Neuron (in vitro differentiated cells): ENCODE measurements around the gene GPR137B.

Experiments used
- H2AFZ ChIP-seq: one replicate; pipeline ENCODE4 v1.6.1; 2013; ENCODE audit warnings: low read depth, mild to moderate bottlenecking, inconsistent platforms, low read length, moderate library complexity
- H3K27me3 ChIP-seq: one replicate; pipeline ENCODE4 v1.6.1; 2013; ENCODE audit warnings: low read length; ENCODE audit not compliant: insufficient read depth
- H3K36me3 ChIP-seq: one replicate; pipeline ENCODE4 v1.6.1; 2013; ENCODE audit warnings: low read length; ENCODE audit not compliant: insufficient read depth
- H3K4me1 ChIP-seq: one replicate; pipeline ENCODE4 v1.6.1; 2013; ENCODE audit warnings: low read length; ENCODE audit not compliant: insufficient read depth
- H3K4me3 ChIP-seq: 2 replicates; pipeline ENCODE4 v1.5.1; 2013; ENCODE audit warnings: mild to moderate bottlenecking, low read length, moderate library complexity
- H3K9me3 ChIP-seq: one replicate; pipeline ENCODE4 v1.6.1; 2013; ENCODE audit warnings: low read length

Gene GPR137B

DNA sequence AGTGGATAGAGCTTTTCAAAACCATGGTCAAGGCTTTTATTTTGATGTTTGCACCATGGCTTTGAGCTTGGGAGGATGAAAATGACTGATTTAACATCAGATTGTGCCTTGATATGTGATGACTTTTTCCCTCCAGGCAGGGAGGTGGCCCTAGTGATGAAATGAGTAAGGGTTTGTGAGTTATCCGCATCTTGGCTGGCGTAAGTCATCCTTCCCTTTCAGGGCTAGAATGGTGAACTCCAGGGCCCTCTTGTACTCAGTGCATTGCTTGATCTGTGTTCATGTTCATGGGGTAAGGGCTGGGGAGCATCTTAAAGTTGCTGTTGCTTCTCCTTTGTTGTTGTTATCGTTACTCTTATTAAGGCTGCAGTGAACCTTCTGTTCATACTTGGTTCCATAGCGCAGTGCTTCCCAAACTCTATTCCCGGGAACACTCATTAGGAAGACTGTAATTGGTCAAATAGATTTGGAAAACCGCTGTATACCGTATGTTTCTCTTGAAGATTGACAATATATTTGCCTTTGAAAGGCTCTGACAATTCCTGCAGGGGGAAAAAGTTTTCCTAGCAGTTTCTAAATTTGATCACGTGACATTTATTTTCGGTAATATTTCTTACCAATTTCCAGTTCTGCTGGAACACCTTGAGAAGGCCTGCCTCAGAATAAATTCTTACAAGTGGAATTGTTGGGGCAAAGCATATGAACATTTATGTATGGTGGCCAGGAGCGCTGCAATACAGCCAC, 23.1 kb downstream of the GPR137B start:
- H3K4me1 ChIP-seq: no peaks in the 10 kb centered on the region
- H3K27me3 ChIP-seq: no peaks in the 10 kb centered on the region
- H3K4me3 ChIP-seq: no peak overlapping the region
- no peak overlapping the region for H2AFZ ChIP-seq
- H3K9me3 ChIP-seq: peaks cover 10% of the 10 kb centered on the region
- no peaks in the 10 kb centered on the region for H3K36me3 ChIP-seq

DNA sequence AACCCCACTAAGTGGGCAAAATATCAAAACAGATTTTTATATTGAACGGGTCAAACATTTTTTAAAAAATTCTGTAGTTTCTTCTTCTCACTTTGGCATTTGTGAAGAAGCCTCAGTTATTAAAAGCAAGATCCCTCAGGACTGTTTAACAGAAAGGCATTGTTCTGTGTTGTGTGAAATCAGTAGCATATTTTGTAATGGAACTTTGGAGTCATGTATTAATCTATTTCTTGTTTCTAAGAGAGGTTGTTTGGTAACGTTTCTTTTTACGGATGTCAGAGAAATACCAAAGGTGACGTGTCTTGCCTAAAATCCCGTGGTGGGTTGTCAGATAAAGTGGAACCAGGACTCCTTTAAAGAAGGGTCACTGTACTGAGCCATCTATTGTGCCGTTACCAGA, 23.7 kb downstream of the GPR137B start:
- H3K9me3 ChIP-seq: peaks cover 10% of the 10 kb centered on the region

DNA sequence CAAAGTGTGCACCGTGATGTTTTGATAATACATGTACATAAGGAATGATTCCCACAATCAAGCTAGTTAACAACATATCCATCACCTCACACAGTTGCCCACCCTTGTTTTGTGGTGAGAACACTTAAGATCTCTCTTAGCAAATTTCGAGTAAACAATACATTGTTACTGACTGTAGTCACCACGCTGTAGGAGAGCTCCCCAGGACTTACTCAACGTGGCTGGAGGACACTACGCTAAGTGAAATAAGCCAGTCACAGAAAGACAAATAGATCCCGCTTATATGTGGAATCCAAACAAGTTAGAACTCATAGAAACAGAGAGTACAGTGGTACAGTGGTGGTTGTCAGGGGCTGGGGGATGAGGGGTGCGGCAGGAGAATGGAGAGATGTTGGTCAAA, 24.8 kb downstream of the GPR137B start:
- H3K27me3 ChIP-seq: no peaks in the 10 kb centered on the region

More for the DNA sequence above, 23.7 kb downstream of the GPR137B start:
- H2AFZ ChIP-seq: no peak overlapping the region
- no peaks in the 10 kb centered on the region for H3K36me3 ChIP-seq
- H3K4me3 ChIP-seq: no peak overlapping the region
- no peaks in the 10 kb centered on the region for H3K27me3 ChIP-seq
- H3K4me1 ChIP-seq: no peaks in the 10 kb centered on the region

DNA sequence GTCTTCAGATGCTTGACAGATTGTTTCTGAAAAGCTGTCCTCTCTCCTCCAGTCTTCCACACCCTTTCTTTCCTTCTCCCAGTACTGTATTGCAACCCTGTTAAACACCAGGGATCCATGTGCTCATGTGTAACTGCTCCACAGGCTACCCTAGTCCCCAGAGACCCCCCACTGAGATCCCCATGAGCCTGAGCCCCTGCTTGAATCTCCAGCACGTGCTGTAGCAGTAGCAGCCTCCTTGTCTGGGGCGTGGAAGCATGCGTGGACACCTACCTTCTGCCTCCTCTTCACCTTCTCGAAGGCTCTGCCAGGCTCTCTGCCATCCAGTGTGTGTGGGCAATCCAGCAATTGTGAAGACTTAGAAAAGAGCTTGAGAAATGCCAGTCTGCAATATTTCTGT, 25.2 kb downstream of the GPR137B start:
- no peak overlapping the region for H2AFZ ChIP-seq
- no peak overlapping the region for H3K4me3 ChIP-seq
- no peaks in the 10 kb centered on the region for H3K27me3 ChIP-seq
- H3K9me3 ChIP-seq: peaks cover 6% of the 10 kb centered on the region
- no peaks in the 10 kb centered on the region for H3K36me3 ChIP-seq
- no peaks in the 10 kb centered on the region for H3K4me1 ChIP-seq

More for the DNA sequence above, 24.8 kb downstream of the GPR137B start:
- Histone ChIP-seq H3K4me1 (no peaks in the 10 kb centered on the region), H2AFZ (no peak overlapping the region), H3K9me3 (peaks cover 6% of the 10 kb centered on the region), H3K36me3 (no peaks in the 10 kb centered on the region), H3K4me3 (no peak overlapping the region)

DNA sequence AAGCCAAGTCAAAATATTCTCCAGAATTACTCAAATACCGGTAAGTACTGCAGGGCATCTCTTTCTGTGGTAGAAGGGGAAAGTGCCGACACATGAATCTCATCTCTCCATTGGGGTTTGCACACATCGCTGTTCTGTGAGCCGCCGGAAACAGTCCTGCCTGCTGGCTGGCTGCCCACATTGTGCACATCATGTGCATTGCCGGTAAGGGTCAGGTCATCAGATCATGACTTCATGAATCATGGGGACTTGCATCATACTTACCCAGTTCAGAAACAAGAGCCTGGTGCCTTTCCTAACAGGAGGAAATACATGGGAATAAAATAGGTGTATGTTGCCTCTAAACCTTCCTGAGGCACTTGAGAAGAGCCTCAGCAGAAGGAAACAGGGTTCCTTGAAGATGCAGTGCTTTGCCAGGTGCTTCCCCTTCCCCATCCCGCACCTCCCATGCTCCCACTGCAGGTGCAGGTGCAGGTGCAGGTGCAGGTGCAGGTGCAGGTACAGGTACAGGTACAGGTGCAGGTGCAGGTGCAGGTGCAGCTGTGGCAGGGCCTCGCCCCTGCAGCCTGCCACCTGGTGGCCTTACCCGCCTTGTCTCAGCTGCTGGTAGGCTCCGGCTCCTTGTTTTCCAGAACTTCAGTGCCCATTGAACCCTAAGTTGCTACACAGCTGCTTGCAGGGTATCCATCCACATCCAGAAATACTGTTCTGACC, 26.5 kb downstream of the GPR137B start:
- no peaks in the 10 kb centered on the region for H3K36me3 ChIP-seq
- no peak overlapping the region for H2AFZ ChIP-seq
- no peaks in the 10 kb centered on the region for H3K27me3 ChIP-seq
- no peak overlapping the region for H3K4me3 ChIP-seq
- H3K9me3 ChIP-seq: peaks cover 3% of the 10 kb centered on the region
- H3K4me1 ChIP-seq: no peaks in the 10 kb centered on the region

GRCh38 chr1:236172041-236172579, 29.8 kb downstream of the GPR137B start:
- Histone ChIP-seq H2AFZ (no peak overlapping the region), H3K9me3 (no peaks in the 10 kb centered on the region), H3K27me3 (no peaks in the 10 kb centered on the region), H3K4me1 (no peaks in the 10 kb centered on the region), H3K36me3 (no peaks in the 10 kb centered on the region), H3K4me3 (no peak overlapping the region)

- Histone ChIP-seq H3K4me1 (no peaks in the 10 kb centered on the region), H2AFZ (no peak overlapping the region), H3K4me3 (no peak overlapping the region), H3K9me3 (no peaks in the 10 kb centered on the region), H3K27me3 (no peaks in the 10 kb centered on the region), H3K36me3 (no peaks in the 10 kb centered on the region)
These were observed 30.9 kb downstream of the GPR137B start for GRCh38 chr1:236173174-236173767.

- Histone ChIP-seq H3K4me3 (no peak overlapping the region), H3K4me1 (no peaks in the 10 kb centered on the region), H3K36me3 (peaks cover 3% of the 10 kb centered on the region), H3K27me3 (no peaks in the 10 kb centered on the region), H2AFZ (no peak overlapping the region), H3K9me3 (no peaks in the 10 kb centered on the region)
These were observed 33.5 kb downstream of the GPR137B start for GRCh38 chr1:236175642-236176336.

GRCh38 chr1:236176337-236177336, 34.3 kb downstream of the GPR137B start:
- no peak overlapping the region for H2AFZ ChIP-seq
- no peaks in the 10 kb centered on the region for H3K27me3 ChIP-seq
- no peaks in the 10 kb centered on the region for H3K9me3 ChIP-seq
- H3K4me1 ChIP-seq: no peaks in the 10 kb centered on the region
- H3K36me3 ChIP-seq: peaks cover 6% of the 10 kb centered on the region
- no peak overlapping the region for H3K4me3 ChIP-seq

DNA sequence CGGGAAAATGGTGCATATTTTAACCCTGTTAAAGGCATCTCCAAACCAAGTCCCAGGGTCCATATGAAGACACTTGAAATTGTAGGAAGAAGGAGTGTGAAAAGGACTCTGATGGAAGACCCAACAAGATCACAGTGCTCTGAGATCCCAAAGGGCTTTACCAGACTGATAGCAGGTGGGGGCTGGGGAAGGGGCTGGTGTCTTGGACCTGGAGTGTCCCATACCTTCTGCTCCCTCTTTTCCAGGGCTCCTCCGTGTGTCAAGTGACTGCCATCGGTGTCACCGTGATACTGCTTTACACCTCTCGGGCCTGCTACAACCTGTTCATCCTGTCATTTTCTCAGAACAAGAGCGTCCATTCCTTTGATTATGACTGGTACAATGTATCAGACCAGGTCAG, 37.3 kb downstream of the GPR137B start:
- Histone ChIP-seq H3K9me3 (no peaks in the 10 kb centered on the region), H3K27me3 (no peaks in the 10 kb centered on the region), H3K4me1 (no peaks in the 10 kb centered on the region), H3K36me3 (peaks cover 10% of the 10 kb centered on the region), H3K4me3 (no peak overlapping the region), H2AFZ (no peak overlapping the region)

DNA sequence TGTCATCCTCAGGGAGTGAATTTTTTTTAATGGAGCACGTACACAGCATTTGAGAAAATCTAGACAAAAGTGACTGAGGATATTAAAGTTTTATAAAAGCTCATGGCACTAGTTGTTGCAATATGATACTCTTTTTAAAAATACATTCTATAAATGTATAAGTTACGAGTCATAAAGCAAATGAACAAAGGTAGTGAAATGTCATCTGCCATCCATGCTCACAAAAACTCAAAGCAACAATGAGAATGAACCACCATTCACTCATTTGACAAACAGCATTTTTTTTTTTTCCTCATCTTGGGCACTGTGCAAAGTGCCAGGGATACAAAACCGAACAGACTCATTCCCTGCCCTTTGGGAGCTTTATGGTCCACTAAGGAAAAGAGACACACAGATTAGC, 38.7 kb downstream of the GPR137B start:
- Histone ChIP-seq H3K4me3 (no peak overlapping the region), H3K36me3 (peaks cover 10% of the 10 kb centered on the region), H3K4me1 (no peaks in the 10 kb centered on the region), H2AFZ (no peak overlapping the region), H3K9me3 (no peaks in the 10 kb centered on the region), H3K27me3 (no peaks in the 10 kb centered on the region)

GRCh38 chr1:236185687-236186086, 43.3 kb downstream of the GPR137B start:
- Histone ChIP-seq H3K4me1 (no peaks in the 10 kb centered on the region), H3K36me3 (peaks cover 7% of the 10 kb centered on the region), H3K9me3 (no peaks in the 10 kb centered on the region), H3K27me3 (no peaks in the 10 kb centered on the region), H2AFZ (no peak overlapping the region), H3K4me3 (no peak overlapping the region)
